HUES6 (cell line): ENCODE measurements around the gene MSRB2.
"Not testable (repeated sequence)": the region's sequence is repeated elsewhere in the genome, so short reads cannot be mapped to it uniquely, and the experiment has no call there.

Experiments used
- H3K27ac ChIP-seq: 2 replicates; pipeline ENCODE4 v1.7.0; 2013; ENCODE audit warnings: low read depth, mild to moderate bottlenecking, low read length, inconsistent platforms
- H3K27me3 ChIP-seq: 2 replicates; pipeline ENCODE4 v1.6.1; 2013; ENCODE audit warnings: low read length; ENCODE audit not compliant: control insufficient read depth, insufficient read depth
- H3K36me3 ChIP-seq: 2 replicates; pipeline ENCODE4 v1.6.1; 2013; ENCODE audit warnings: low read length; ENCODE audit not compliant: control insufficient read depth, insufficient read depth
- H3K4me1 ChIP-seq: 2 replicates; pipeline ENCODE4 v1.6.1; 2013; ENCODE audit warnings: low read length; ENCODE audit not compliant: control insufficient read depth, insufficient read depth
- H3K4me3 ChIP-seq: 2 replicates; pipeline ENCODE4 v1.5.1; 2013; ENCODE audit warnings: low read depth, low read length
- H3K9ac ChIP-seq: one replicate; pipeline ENCODE4 v1.6.1; 2013; ENCODE audit warnings: mild to moderate bottlenecking, low read length
- H3K9me3 ChIP-seq: 2 replicates; pipeline ENCODE4 v1.6.1; 2013; ENCODE audit warnings: low read depth, low read length; ENCODE audit not compliant: control insufficient read depth, insufficient read depth

The MSRB2 gene

DNA sequence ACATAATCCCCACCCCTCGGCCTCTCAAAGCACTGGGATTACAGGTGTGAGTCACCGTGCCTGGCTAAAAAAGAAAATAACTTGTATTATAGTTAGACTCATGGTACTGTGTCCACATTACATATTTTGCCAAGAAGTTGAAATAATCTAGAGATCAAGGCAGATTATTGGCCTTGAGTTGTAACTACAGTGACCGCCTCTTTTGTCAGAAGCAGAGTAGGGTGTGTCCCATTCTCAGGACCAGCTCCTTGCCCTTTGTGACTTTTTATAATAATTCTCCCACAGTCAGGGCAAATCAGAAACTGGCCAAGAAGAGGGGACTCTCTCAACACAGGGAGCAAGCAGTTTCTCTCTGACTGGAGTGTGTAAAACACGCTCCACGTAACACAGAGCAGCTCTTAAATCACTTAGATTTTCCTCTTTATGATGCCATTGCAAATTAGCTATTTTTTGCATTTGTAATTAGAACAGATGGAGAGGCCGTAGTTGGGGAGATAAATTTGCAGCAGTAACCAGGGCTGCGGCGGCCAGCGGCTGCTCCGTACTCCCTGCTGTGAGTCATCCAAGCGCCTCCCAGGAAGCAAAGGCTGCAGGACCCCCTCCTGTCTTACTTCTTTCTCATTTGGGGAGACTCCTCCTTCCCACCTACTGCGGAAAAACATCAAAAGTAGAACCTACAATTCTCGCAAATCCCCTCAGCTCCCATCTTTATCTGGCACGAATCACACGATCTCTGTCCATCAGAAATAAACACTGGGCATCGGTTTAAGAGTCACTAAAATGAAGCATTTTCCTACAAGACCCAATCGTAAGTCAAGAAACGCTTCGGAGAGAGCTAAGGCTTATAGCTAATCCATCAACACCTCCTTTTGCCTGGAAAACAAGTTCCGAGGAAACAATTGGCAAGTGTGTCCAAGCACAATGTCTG lies 32.1 kb upstream of the MSRB2 start:
- Histone ChIP-seq H3K4me1 (peaks cover 24% of the 10 kb centered on the region), H3K27ac (no peak overlapping the region), H3K4me3 (no peak overlapping the region), H3K36me3 (no peaks in the 10 kb centered on the region), H3K9me3 (no peaks in the 10 kb centered on the region), H3K27me3 (no peaks in the 10 kb centered on the region), H3K9ac (no peak overlapping the region)

- Histone ChIP-seq H3K4me3 (no peak overlapping the region), H3K4me1 (peaks cover 24% of the 10 kb centered on the region), H3K27me3 (no peaks in the 10 kb centered on the region), H3K9ac (no peak overlapping the region), H3K36me3 (no peaks in the 10 kb centered on the region), H3K9me3 (no peaks in the 10 kb centered on the region), H3K27ac (no peak overlapping the region)
Measured at GRCh38 chr10:23063973-23064812, 31.2 kb upstream of the MSRB2 start.

- H3K4me3 ChIP-seq, H3K27ac ChIP-seq, H3K9ac ChIP-seq, H3K27me3 ChIP-seq, H3K36me3 ChIP-seq, H3K9me3 ChIP-seq: not testable (repeated sequence)
- H3K4me1 ChIP-seq, result peaks cover 24% of the 10 kb centered on the region
Measured at GRCh38 chr10:23064813-23065114, 30.6 kb upstream of the MSRB2 start.

- peaks cover 24% of the 10 kb centered on the region for H3K4me1 ChIP-seq
Measured at GRCh38 chr10:23065181-23065948, 30.0 kb upstream of the MSRB2 start.

GRCh38 chr10:23067337-23067736 lies 28.0 kb upstream of the MSRB2 start:
- Histone ChIP-seq H3K36me3 (no peaks in the 10 kb centered on the region), H3K27me3 (no peaks in the 10 kb centered on the region), H3K4me3 (no peak overlapping the region), H3K9me3 (no peaks in the 10 kb centered on the region), H3K4me1 (peaks cover 11% of the 10 kb centered on the region), H3K9ac (no peak overlapping the region), H3K27ac (no peak overlapping the region)

More at GRCh38 chr10:23065181-23065948, 30.0 kb upstream of the MSRB2 start:
- H3K9ac ChIP-seq, result no peak overlapping the region
- H3K36me3 ChIP-seq, result no peaks in the 10 kb centered on the region
- H3K4me3 ChIP-seq, result no peak overlapping the region
- H3K9me3 ChIP-seq, result no peaks in the 10 kb centered on the region
- no peak overlapping the region for H3K27ac ChIP-seq
- no peaks in the 10 kb centered on the region for H3K27me3 ChIP-seq

DNA sequence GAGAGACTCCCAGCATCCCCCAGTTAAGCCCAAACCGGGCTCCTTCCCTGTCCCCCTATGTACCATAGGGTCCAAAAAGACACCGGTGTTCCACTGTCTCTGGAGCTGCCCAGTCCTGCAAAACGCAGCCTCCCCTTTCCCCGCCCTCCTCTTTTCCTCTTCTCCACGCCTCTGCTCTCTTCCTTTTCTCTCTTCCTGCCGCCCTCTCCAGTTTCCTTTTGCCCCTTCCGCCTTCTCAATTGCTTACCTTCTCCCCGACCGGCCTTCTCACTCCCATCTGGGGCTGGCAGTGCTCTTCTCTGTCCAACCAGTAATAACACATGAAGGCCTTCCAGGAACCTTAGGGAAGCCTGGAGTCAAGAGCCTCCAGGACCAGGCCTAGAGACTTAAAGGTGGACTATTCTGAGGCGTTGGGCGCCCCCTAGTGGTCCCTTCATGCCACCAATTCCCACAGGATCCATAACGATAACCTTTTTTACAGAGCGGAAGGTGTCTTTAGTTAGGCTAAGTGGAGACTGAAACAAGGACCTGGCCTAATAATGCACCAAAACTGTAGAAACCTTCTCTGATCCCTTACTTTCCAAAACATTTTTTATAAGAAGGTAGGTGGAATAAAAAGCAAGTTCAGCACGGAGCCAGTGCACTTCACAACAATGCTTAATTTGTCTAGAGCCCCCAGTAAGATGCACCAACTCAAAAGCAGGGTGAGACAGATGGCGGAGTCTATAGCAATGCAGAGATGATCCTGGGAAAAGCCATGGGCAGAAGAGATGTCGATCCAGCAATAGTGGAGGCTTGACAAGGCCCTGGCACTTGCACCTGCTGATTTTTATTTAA lies 27.2 kb upstream of the MSRB2 start:
- Histone ChIP-seq H3K27ac (no peak overlapping the region), H3K36me3 (no peaks in the 10 kb centered on the region), H3K4me3 (no peak overlapping the region), H3K9ac (no peak overlapping the region), H3K4me1 (peaks cover 7% of the 10 kb centered on the region), H3K9me3 (no peaks in the 10 kb centered on the region), H3K27me3 (no peaks in the 10 kb centered on the region)

- Histone ChIP-seq H3K9ac (no peak overlapping the region), H3K4me1 (no peaks in the 10 kb centered on the region), H3K27ac (no peak overlapping the region), H3K36me3 (no peaks in the 10 kb centered on the region), H3K4me3 (no peak overlapping the region), H3K9me3 (no peaks in the 10 kb centered on the region), H3K27me3 (no peaks in the 10 kb centered on the region)
Measured at GRCh38 chr10:23069019-23069815, 26.2 kb upstream of the MSRB2 start.

DNA sequence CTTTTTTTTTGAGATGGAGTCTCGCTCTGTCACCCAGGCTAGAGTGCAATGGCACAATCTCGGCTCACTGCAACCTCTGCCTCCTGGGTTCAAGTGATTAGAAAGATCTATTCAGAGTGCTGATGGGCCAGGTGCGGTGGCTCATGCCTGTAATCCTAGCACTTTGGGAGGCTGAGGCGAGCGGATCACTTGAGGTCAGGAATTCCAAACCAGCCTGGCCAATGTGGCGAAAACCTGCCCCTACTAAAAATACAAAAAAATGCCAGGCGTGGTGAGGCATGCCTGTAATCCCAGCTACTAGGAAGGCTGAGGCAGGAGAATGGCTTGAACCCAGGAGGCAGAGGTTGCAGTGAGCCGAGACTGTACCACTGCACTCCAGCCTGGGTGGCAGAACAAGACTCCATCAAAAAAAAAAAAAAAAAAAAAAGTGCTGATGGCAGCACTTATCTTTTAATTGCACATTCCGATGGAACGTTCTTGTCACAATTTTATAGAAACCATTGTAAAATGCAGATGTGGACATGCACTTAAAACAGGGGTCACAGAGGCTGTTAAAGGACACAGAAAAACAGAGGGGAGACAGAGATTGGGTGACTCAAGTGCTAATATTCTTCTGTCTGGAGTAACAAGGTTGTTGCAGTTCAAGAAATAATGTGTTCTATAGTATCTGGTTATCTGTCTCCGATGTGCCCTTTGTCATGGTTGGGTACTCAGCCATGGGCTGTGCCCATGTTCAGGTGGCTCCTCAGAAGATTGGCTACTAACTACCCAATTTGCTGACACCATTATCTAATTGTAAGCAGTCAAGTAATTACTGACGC lies 25.1 kb upstream of the MSRB2 start:
- not testable (repeated sequence) for H3K9ac ChIP-seq, H3K27me3 ChIP-seq, H3K36me3 ChIP-seq, H3K4me1 ChIP-seq, H3K27ac ChIP-seq, H3K4me3 ChIP-seq, H3K9me3 ChIP-seq

GRCh38 chr10:23070913-23071218 lies 24.5 kb upstream of the MSRB2 start:
- H3K27me3 ChIP-seq, result no peaks in the 10 kb centered on the region
- H3K9ac ChIP-seq, result no peak overlapping the region
- no peaks in the 10 kb centered on the region for H3K4me1 ChIP-seq
- H3K27ac ChIP-seq, result no peak overlapping the region
- H3K9me3 ChIP-seq, result no peaks in the 10 kb centered on the region
- no peak overlapping the region for H3K4me3 ChIP-seq
- no peaks in the 10 kb centered on the region for H3K36me3 ChIP-seq
